HL-60 (cell line): ENCODE results near the gene CCDC126.

Experiments used
- DNase-seq, 2 experiments: peaks; one replicate each; pipeline ENCODE4 v3.0.0-alpha.2; 2010 to 2020; ENCODE audit warnings: low read depth in 1 of 2, low spot score in 1 of 2
- H3K27ac ChIP-seq: fragments of 250-450 bp; sonication (Bioruptor Pico); replicated peaks from 2 replicates; pipeline ENCODE4 v1.5.1; 2020; ENCODE audit warnings: mild to moderate bottlenecking, moderate library complexity
- H3K27me3 ChIP-seq: fragments of 250-450 bp; sonication (Bioruptor Pico); 2 replicates; pipeline ENCODE4 v1.5.1; 2021; ENCODE audit warnings: mild to moderate bottlenecking, moderate library complexity; ENCODE audit not compliant: insufficient read depth, poor library complexity, severe bottlenecking
- H3K4me3 ChIP-seq: replicated peaks from 2 replicates; pipeline ENCODE4 v1.5.1; 2011; ENCODE audit warnings: mild to moderate bottlenecking, control low read depth, low read length; ENCODE audit not compliant: insufficient read depth
- CTCF ChIP-seq: IDR thresholded peaks from one replicate; pipeline ENCODE4 v1.5.1; 2011; ENCODE audit warnings: low read length, control low read depth, inconsistent platforms; ENCODE audit not compliant: insufficient read depth
- GABPA ChIP-seq: IDR thresholded peaks from 2 replicates; pipeline ENCODE4 v1.6.1; 2012; ENCODE audit warnings: low read depth
- POLR2AphosphoS5 ChIP-seq: IDR thresholded peaks from 2 replicates; pipeline ENCODE4 v1.6.1; 2012; ENCODE audit warnings: low read depth
- REST ChIP-seq: IDR thresholded peaks from 2 replicates; pipeline ENCODE4 v1.6.1; 2012; ENCODE audit warnings: low read depth; ENCODE audit not compliant: insufficient replicate concordance
- SPI1 ChIP-seq: IDR thresholded peaks from 2 replicates; pipeline ENCODE4 v1.6.1; 2012; ENCODE audit warnings: low read depth, mild to moderate bottlenecking, borderline replicate concordance

Gene CCDC126

GRCh38 chr7:23664122-23664521 is 66.9 kb downstream of the CCDC126 start:
- H3K4me3 ChIP-seq: no peak overlapping the region
- H3K27me3 ChIP-seq: no peaks in the 10 kb centered on the region
- no peak for DNase-seq
- no peak for TF ChIP-seq REST
- no peak for TF ChIP-seq GABPA
- TF ChIP-seq CTCF: no peak
- no peak for TF ChIP-seq POLR2AphosphoS5
- TF ChIP-seq SPI1: 0 out of 2 replicates have a peak, but pooled peaks have one; percentile 15
- no peak overlapping the region for H3K27ac ChIP-seq

- no peak for TF ChIP-seq CTCF
- no peak for TF ChIP-seq REST
Measured at GRCh38 chr7:23672033-23672432, 74.9 kb downstream of the CCDC126 start.

GRCh38 chr7:23679898-23680413 is 82.8 kb downstream of the CCDC126 start, which contains the start of gene FAM221A:
TSS of gene FAM221A (plus strand) at chr7:23680199. CDS start at chr7:23680219, 20 bp downstream.
- DNase-seq: peak; percentile 13 to 51
- no peak within 1 kb of the TSS for H3K27ac ChIP-seq

More at GRCh38 chr7:23672033-23672432, 74.9 kb downstream of the CCDC126 start:
- DNase-seq: no peak
- Histone ChIP-seq H3K27ac (no peak overlapping the region), H3K4me3 (no peak overlapping the region), H3K27me3 (no peaks in the 10 kb centered on the region)

More at GRCh38 chr7:23679898-23680413, 82.8 kb downstream of the CCDC126 start, which contains the start of gene FAM221A:
- H3K4me3 ChIP-seq: peak within 1 kb of the TSS; percentile 33
- TF ChIP-seq POLR2AphosphoS5: no peak
- peak; percentile 9 for TF ChIP-seq CTCF
- H3K27me3 ChIP-seq: peaks cover 5% of the 10 kb centered on the region
